Fibroblast of the conjunctiva (primary cell): ENCODE results near the gene HS6ST1.
"Not testable (repeated sequence)": the region's sequence is repeated elsewhere in the genome, so short reads cannot be mapped to it uniquely, and the experiment has no call there.

ENCODE experiments used
- DNase-seq: peaks from one replicate; pipeline ENCODE4 v3.0.0-alpha.2; 2010; ENCODE audit warnings: low read depth

Gene HS6ST1

DNA sequence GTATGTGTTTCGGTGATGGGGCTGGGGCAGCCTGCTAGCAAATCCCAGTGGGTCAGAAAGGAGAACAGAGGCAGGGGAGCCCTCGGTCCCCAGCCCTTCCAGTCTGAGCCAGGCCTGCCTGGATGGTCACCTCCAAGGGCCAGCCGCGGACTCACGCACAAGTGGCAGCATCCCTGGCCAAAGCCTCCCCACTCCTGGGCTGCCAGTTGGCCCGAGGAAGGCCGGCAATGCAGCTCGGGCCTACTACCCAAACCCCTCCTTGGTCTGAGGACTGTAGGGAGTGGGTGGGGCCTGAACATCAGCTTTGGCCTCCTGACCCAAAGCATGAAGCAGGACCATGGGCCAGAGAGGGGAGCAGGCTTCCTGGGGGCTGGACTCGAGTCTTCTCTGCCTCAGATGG lies 51.5 kb downstream of the HS6ST1 start:
- DNase-seq, result not testable (repeated sequence)

DNA sequence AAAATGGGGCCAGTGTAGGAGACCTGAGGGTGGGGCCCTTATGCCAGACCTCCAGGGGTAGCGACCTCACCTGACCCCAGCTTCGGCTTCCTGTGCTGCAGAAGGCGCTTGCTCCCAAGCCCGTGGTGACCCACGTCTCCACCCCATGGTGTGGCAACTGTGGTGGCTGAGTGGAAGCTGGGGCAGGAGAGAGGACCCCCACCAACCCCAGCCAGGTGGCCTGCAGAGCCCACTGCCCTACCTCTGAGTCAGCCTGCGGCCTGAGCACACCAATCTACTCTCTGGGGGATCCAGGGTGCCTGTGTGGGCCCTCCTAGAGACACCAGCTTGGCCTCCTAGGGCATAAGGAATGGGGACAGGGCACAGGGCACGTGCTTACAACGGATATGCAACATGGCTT lies 52.2 kb downstream of the HS6ST1 start:
- not testable (repeated sequence) for DNase-seq

DNA sequence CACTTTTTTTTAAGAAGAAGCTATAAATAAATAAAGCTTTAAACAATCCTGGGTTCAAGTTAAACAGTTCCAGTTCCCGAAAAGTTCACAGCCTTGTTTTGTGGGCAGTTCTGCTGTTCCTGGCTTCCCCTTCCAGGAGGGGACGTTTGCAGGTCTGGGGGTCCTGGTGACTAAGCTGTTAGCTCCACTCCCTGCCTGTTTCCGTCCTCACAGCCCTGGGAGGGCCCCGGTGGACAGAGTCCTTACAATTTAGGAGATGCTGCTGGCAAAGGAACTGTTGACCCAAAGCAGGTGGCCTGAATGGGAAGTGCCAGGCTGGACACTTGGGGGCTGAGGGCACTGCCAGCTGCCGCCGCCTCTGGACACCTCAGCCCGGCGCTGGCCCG lies 53.1 kb downstream of the HS6ST1 start:
- DNase-seq, result not testable (repeated sequence)

DNA sequence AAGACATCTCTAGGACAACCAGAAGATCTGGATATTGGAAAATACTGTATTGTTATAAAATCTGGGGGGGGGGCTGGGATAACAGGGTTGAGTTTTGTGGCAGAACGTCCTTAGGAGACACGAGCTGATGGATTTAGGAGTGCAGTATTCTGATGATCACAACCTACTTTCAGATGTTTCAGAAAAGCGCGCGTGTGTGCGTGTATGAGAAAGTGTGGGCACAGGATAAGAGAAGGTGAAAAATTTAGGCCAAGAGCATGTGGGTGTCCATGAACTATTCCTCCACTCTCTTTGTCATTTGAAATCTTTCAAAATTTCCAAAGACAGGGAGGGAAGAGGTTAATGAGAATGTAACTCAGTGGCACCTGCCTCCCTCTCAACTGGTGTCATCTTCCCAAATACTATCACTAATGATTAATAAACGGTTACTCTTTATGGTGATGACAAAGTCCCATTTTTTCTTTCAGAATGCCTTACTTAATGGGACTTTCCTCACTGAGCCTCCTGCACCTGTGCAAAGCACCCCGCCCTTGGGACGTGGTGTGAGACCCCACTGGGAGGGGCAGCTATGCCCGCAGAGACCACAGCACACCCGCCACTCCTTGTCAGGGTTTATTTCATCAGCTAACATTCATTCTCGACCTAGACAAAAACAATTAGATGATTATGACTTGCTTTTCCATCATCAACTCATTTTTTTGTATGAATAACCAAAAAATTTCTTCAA lies 53.6 kb downstream of the HS6ST1 start:
- DNase-seq, result no peak

DNA sequence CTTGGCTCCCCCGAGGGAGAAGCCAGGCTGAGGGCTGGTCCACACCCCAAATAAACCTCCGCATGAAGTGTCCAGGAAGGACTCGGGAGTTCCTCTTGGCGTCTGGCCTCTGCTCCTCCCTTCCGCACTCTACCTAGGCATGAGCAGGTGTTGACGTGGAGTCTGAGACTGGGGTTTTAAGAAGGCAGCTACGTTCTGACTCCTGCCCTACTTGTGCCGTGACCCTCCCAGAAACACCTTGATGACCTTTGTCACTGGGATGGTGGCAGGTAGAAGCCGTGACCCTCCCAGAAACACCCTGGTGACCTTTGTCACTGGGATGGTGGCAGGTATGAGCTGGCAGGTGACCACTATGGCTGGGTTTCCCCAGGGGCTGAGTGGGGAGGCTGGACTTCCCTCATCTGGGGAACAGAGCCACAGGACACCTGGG lies 54.8 kb downstream of the HS6ST1 start:
- DNase-seq, result no peak

DNA sequence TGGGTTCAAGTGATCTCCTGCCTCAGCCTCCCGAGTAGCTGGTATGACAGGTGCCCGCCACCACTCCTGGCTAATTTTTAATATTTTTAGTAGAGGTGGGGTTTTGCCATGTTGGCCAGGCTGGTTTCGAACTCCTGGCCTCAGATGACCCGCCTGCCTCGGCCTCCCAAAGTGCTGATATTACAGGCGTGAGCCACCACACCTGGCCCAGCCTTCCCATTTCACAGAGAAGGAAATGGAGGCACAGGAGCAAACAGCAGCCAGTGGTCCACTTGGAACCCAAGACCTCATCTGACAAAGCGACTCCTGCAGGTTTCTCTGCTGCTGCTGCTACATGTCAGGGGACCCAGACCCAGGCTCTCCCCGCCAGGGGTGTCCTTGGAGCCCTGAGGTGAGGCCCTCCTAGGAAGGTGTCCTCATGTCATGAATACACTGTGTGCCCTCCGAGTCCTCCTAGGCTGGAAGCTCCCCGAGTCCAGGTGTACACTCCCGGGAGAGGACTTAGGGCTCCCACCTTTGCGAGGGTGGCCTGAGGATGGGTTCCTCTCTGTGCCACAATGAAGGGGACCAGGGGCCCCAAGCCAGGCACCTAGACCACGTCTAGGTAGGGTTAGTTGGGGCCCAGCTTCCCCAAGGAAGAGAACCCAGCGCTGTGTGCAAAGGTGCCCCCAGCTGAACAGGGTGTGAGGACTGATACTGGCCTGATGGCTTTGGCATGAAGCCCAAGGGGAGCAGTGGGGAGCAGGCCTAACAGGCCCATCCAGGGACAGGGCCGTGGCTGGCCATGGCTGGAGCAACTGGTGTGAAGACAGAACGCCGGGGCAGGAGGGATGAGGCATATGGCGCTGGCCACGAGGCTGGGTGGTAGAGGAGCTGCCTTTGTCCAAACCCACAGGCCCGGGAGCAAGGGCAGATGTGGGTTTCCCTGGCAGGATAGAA lies 56.1 kb downstream of the HS6ST1 start:
- no peak for DNase-seq

DNA sequence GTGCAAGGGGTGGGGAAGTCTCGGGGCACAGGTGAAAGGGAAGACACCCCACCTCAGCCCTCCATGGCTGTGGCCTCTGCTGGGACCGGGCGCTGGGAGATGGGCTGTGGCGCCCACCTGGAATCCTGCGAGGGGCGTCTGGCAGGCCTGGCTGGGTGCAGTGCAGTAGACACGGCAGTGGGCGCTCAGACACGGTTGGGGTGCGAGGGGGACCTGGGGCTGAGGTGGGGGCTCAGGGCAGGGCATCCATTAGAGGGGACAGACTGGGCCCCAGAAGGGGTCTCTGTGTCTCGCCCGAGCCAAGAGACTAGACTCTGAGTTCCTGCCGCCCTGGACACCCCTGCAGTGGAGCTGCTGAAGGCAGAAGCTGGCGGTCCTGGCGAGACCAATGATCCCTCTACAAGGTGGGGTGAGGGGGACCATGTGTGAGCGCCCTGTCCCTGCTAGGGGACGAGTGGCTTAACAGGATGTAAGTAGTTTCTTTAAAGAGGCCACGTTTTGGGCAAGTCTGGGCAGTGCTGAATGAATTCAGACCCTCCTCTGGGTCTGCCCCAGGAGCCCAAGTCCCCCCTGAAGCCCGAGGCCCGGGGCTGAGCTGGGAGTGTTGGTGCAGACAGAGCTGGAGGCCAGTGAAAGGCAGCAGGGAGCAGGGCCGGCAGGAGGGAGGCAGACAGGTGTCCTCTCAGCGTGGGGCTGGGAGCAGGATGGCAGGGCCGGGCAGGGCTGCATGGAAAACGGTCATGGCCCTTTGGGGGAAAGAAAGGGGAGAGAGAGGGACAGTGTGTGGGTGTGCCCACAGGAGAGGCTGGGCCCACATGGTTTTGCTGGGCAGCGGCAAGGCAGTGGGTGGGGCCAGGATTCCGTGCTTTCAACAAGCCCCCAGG lies 57.2 kb downstream of the HS6ST1 start:
- no peak for DNase-seq

DNA sequence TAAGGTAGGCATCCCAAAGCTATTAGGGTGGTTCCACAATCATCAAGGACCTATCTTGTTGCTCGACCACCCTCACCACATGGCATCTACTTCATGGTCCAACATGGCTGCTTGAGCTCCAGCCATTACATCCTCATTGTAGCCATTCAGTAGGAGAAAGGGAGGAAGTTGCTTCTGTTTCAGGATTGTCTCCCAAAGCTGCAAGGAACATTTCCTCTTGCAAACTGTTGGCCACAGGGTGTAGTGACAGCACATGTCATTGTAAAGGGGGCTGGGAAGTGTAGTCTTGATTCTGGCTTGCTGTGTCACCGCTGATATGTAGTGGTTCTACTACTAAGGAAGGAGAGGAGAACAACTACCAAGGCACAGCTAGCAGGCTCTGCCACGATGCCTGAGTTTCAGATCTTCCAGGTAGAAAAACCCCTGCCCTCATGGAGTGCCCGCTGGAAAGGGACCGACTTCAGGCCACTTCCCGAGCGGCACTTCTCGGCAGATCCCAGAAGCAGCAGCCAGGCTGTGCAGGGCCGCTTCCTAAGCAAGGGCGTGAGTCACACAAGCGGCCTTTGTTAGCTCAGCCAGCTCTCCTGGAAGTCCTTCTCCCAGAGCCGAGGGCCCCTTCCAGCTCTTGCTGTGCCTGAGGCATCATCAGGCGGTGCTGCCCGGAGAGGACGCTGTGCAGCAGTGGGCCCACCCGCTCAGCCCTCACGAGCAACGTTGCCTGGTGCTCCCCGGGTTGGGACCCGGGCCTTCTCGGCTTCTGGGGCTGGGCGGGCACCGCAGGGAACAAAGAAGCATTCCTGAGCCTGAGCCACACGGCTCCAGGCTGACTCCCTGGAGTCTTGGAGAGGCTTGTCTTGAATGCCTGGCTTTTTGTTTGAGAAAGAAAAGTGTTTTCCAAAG lies 58.2 kb downstream of the HS6ST1 start:
- peak; percentile 72 for DNase-seq

DNA sequence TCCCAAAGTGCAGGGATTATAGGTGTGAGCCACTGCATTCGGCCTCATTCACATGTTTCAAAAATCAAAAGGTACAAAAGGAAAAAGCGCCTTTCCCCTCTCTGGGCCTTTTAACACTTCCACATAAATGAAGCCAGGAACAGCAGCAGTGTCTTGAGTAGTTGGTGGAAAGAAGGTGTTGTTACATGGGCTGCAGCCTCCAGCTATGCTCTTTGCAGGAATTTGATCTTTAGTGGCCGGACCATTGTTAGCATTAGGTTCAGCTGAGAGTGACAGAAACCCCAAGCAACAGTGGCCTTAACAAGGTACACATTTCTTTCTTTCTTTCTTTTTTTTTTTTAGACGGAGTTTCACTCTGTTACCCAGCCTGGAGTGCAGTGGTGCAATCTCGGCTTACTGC lies 59.1 kb downstream of the HS6ST1 start:
- DNase-seq, result no peak

DNA sequence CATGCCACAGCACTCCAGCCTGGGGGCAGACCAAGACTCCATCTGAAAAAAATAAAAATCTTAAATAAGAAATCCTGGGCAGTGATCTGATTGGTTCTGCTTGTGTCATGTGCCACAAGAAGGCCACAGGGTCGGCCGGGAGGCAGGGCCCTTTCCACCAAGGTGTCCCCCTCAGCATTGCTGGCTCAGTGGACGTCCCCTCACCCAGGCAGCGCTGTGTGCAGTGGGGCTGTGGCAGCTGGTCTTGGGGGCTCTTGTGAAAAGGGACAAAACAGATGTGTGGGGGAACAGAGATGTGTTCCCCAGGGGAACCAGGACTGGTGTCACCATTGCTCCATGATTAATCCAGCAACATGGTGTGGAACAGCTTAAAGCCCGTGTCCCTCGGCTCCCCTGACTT lies 60.5 kb downstream of the HS6ST1 start:
- DNase-seq, result no peak

DNA sequence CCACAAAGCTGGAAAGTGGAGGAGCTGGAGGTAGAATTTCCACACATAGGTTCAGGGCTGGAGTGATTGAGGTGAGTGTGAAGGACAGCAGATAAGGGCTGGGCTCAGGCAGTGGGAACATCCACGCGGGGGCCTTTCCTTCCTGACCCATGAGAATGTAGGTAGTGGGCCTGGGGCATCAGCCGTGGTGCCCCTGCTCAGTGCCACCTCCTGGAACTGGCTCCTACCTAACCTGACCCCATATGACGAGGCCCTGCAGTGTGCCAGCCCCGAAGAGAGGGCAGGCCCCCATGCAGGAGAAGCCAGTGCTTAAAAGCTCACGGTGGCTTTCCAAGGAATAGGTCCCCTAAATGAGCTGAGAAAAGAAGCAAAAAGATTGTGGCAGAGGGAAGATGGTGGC lies 66.2 kb downstream of the HS6ST1 start:
- DNase-seq, result no peak

DNA sequence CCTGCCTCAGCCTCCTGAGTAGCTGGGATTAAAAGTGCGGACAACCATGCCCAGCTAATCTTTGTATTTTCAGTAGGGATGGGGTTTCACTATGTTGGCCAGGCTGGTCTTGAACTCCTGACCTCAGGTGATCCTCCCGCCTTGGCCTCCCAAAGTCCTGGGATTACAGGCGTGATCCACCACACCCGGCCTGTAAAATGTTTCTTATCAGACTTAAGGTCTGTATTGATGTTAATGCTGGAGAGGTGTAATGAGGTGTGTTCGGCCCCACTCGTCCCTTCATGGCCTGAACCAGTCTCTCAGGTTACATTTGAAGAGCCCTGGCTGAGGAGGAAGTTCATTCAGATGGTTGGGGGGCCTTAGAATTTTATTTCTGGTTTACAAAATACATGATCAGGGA lies 66.6 kb downstream of the HS6ST1 start:
- not testable (repeated sequence) for DNase-seq

DNA sequence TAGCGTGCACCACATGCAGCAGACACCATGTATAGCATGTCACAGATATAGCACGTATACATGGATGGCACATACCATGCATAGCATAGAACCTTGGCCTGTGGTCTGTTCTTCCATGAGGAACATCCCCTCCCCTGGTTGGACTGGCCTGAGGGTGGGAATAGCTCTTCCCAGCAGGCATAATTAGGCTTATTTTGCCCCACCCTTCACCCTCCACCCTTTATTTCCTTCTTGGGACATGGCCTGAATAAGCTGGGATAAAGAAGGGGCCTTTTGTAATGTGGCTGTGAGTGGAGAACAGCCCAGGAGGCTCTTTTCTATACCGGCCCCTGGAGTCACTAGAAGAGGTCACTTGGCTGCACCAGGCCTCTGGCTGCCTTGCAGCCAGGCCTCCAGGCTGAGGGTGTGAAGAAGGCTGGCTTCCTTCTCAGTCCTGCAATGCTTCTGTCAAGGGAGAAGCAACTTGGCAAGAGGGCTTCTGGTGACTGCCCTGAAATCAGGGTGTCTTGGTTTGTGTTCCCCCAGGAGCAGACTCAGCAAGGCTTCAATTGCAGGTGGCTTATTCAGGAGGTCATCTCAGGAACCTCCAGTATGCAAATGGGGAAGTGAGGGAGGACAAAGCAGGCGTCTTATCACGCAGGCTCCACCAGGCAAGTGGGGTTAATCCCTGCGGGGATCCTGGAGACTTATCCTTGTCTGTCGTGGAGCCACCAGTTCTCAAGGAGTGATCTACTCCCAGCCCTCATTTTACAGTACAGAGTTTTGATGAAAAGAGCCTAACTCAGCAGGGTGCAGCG lies 68.2 kb downstream of the HS6ST1 start:
- no peak for DNase-seq

DNA sequence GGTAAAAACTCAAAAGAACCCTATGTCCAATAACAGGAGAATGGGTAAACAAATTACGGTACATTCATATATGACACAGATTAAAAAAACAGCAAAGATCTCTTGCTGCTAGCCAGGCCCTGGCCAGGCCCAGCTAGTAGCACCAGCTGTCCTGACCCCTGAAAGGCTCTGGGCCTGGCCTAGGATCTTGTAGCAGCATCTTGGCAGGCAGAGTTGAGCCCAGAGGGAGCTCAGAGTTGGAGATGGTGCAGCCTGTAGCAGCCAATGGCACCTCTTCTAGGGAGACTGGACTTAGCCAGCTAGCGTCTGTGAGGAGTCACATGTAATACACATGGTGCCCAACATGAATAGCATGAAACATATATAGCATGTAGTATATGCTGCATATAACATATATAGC lies 69.1 kb downstream of the HS6ST1 start:
- no peak for DNase-seq

DNA sequence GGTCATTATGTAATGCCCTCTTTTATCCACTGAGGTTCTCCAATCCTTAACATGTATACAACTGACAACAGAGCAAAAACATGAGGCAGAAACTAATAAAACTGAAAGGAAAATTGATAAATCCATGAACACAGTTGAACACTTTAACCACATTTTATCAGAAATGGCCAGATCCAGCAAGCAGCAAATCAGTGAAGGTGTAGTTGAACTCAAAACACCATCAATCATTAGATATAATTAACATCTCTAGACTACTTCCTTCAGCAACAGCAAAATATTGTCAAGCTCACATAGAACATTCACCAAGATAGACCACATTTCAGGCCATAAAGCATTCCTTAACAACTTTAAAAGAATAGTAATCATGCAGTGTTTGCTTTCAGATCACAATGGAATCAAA lies 72.9 kb downstream of the HS6ST1 start:
- no peak for DNase-seq

DNA sequence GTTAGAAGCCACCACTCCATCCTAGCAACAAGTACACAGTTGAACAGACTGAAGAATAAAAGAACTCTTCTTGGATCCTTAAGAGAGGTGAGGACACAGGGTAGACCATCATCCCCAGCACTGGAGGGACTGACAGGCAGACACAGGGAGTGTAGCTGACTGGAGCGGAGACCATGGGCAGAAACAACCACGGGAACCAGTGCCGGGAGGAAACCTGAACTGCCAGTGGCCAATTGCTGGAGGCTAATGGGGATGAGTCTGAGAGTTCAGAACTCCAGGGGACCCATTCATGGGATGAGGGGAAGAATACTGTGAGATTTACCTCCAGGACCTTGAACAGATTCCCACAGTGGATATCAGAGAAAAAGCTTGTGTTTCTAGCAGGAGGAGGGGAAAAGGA lies 76.8 kb downstream of the HS6ST1 start:
- no peak for DNase-seq

DNA sequence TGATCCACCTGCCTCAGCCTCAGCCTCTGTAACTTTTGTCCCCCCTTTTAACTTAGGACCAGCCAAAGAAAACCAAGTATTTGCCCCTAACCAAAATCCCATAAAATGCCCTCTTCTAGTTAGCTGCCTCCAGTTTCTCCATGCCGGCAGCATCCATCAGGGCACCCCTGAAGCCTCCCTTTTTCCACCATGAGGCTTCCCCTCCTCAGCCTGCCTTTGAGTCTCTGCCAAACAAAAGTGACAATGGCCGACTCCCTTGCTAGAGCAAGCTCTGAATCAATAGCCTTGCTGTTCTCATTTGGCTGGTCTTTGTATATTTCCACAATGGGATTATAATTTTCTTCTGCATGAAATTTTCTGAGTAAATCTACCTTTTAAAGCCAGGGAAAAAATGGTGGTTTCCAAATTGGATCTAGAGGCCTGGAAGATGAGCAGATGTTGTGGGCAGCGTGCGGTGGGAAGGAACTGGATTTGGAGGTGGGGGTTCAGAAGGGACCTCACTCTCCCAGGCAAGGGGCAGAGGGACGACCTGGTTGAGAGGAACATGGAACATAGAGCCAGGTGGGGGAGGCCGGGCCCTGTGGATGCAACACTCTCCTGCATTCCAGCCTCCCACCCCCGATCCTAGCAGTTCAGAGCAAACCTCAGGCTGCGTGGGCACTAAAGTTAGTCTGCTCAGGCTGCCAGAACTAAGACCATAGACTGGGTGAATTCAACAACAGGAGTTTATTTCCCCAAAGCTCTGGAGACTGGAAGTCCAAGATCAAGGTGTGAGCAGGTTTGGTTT lies 80.6 kb downstream of the HS6ST1 start:
- no peak for DNase-seq

DNA sequence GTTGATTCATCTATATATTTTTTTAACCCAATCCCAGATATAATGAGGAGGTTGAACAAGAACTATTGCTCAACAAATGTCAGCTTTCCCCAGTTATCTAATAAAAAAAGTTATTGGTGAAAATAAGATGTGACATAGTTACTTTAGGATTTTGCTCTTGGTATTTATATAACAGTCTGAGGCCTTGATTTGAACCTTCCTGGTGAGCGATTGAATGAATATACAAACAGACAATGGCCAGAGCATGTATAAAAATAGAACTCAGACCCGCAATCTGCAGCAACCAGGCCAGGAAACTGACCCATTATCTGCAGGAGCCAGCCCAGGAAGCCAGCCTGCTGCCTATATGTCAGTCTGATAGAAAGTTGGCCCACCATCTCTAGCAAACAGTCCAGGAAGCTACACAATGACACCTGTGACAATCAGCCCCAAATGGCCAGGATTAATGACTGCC lies 81.6 kb downstream of the HS6ST1 start:
- no peak for DNase-seq

DNA sequence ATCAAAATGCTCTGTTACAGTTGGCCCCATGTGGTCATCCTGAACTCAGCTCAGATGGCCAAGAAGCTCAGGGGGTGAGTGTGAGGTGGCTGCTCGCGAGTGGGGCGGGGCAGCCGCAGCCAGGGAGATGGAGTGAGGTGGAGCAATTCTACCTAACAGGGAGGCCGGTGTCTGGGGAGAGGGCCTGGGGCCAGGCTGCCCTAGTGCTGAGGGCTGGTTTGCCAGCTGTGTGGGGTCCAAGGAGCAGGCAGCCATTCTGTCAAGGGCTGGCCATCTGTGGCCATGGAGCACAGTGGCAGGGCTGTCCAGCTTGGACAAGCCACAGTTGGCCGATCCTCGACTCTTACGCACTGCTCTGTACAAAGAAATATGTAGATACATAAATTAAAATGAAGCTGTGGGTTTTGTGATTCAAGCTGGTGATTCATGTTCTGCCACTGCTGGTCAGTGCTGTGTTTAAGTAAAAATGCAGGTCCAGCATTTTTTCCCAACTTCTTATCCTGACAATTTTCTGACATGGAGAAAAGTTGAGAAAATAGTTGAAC lies 82.1 kb downstream of the HS6ST1 start:
- no peak for DNase-seq
